ENCODE data around the gene ALDH1A3. TPM values are rescaled to one million over a fixed set of nuclear protein-coding genes. Genes with fewer than 3 reads are reported as not detected.
A peak's percentile ranks its signal among the peaks of the same experiment; 100 is the strongest.

ALDH1A3 gene
- total RNA-seq, 2 experiments from 2014 or later = not detected

DNA sequence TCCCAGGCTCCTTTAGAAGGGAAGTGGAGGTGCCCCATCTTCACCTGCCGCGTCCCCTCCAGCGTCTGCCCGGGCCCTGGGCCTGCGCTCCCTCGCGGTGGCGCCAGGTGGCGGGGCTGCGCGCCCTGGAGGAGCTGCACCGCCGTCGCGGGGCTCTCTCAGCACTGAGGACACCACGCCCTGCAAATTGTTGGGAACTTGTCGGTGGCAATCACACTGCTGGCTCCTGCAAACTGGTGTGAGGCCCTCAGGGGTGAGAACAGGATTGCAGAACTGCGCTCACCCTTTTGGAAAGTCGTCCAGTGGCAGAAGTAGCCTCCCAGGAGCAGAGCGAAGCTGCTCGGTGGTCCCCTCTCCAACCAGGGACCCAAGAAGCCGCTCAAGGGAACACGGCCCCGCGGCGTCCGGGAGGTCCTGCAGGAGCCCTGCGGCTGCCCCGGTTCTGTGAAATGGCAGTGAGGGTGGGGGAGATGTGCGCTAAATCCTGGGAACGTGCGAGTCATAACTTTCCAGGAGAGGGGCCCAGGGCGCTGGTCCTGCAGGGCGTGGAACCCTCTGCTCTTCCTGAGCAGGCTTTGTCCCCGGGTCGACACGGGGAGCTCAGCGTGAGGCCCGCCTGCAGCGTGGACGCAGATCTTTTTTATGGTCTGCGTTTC is 38.5 kb downstream of the ALDH1A3 start:
- intact Hi-C loops (cut with DNase I, micrococcal nuclease) = loop anchor here (1.0 to 2.0 kb wide), 2 partner anchors 88 to 91 kb away; no protein-coding TSS in a partner anchor
- H3K27ac ChIP-seq (ENCODE audit: low read depth in 1 of 2, low read length in 2 of 2) = no peak overlapping the region
- peaks cover 5% of the 10 kb centered on the region for H3K4me1 Mint-ChIP-seq (ENCODE audit: low read depth)
- no peaks in the 10 kb centered on the region for H3K9me3 Mint-ChIP-seq
- no peaks in the 10 kb centered on the region for H3K36me3 ChIP-seq (ENCODE audit: insufficient read depth, low read length)
- H3K4me3 Mint-ChIP-seq = peak overlapping the region; percentile 86
- CTCF ChIA-PET = interaction anchor here (0.9 to 3.5 kb wide), 2 partner anchors 89 to 340 kb away, joined by 3 to 20 read pairs; no protein-coding TSS in a partner anchor
- peak; percentile 17 to 75 (median 54) for DNase-seq
- no peaks in the 10 kb centered on the region for H3K36me3 Mint-ChIP-seq (ENCODE audit: low read depth)
- TF ChIP-seq, protein P1, sequence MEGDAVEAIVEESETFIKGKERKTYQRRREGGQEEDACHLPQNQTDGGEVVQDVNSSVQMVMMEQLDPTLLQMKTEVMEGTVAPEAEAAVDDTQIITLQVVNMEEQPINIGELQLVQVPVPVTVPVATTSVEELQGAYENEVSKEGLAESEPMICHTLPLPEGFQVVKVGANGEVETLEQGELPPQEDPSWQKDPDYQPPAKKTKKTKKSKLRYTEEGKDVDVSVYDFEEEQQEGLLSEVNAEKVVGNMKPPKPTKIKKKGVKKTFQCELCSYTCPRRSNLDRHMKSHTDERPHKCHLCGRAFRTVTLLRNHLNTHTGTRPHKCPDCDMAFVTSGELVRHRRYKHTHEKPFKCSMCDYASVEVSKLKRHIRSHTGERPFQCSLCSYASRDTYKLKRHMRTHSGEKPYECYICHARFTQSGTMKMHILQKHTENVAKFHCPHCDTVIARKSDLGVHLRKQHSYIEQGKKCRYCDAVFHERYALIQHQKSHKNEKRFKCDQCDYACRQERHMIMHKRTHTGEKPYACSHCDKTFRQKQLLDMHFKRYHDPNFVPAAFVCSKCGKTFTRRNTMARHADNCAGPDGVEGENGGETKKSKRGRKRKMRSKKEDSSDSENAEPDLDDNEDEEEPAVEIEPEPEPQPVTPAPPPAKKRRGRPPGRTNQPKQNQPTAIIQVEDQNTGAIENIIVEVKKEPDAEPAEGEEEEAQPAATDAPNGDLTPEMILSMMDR (IDR thresholded peaks at IDR 0.05) = peak; percentile 65
- H3K27me3 Mint-ChIP-seq = peaks cover 81% of the 10 kb centered on the region
- H3K27ac Mint-ChIP-seq = no peak overlapping the region
- H3K4me1 ChIP-seq (ENCODE audit: insufficient read depth, low read length) = peaks cover 18% of the 10 kb centered on the region
- peaks cover 37 to 48% of the 10 kb centered on the region in 2 experiments for H3K27me3 ChIP-seq (ENCODE audit: control insufficient read depth in 1 of 2, insufficient read depth in 2 of 2, low read length in 2 of 2)
- POLR2A ChIA-PET = interaction anchor here (0.9 to 1.6 kb wide), 2 partner anchors 89 to 90 kb away, joined by 3 to 6 read pairs; no protein-coding TSS in a partner anchor
- peaks cover 0 to 9% of the 10 kb centered on the region in 2 experiments for H3K9me3 ChIP-seq (ENCODE audit: control insufficient read depth in 1 of 2, insufficient read depth in 1 of 2, low read length in 2 of 2)
- peak; percentile 86 for ATAC-seq (ENCODE audit: poor library complexity)
- peak overlapping the region; percentile 53 for H3K4me3 ChIP-seq (ENCODE audit: low read length)

- POLR2A ChIA-PET = interaction anchor here (0.9 kb wide), 1 partner anchor 89 kb away, joined by 3 read pairs; no protein-coding TSS in a partner anchor
- Histone ChIP-seq H3K4me1 (ENCODE audit: insufficient read depth, low read length) (peaks cover 18% of the 10 kb centered on the region), H3K27ac (ENCODE audit: low read depth in 1 of 2, low read length in 2 of 2) (no peak within 1 kb of the TSS), H3K4me3 (ENCODE audit: low read length) (peak within 1 kb of the TSS; percentile 53), H3K27me3 (ENCODE audit: control insufficient read depth in 1 of 2, insufficient read depth in 2 of 2, low read length in 2 of 2) (peaks cover 39 to 48% of the 10 kb centered on the region in 2 experiments), H3K36me3 (ENCODE audit: insufficient read depth, low read length) (no peaks in the 10 kb centered on the region), H3K9me3 (ENCODE audit: control insufficient read depth in 1 of 2, insufficient read depth in 1 of 2, low read length in 2 of 2) (peaks cover 0 to 9% of the 10 kb centered on the region in 2 experiments)
- Mint-ChIP-seq H3K4me1 (ENCODE audit: low read depth) (peaks cover 5% of the 10 kb centered on the region), H3K9me3 (no peaks in the 10 kb centered on the region), H3K36me3 (ENCODE audit: low read depth) (no peaks in the 10 kb centered on the region), H3K27ac (no peak within 1 kb of the TSS), H3K4me3 (peak within 1 kb of the TSS; percentile 86), H3K27me3 (peaks cover 83% of the 10 kb centered on the region)
- CTCF ChIA-PET = interaction anchor here (0.9 to 3.5 kb wide), 2 partner anchors 89 to 339 kb away, joined by 3 to 20 read pairs; no protein-coding TSS in a partner anchor
- ATAC-seq (ENCODE audit: poor library complexity) (peak; percentile 14), DNase-seq (peak in 3 of 14 experiments; percentile 5 to 50 (median 43))
- TF ChIP-seq, protein P1 (IDR thresholded peaks at IDR 0.05) = no peak
- intact Hi-C loops (cut with DNase I, micrococcal nuclease) = loop anchor here (1.0 to 2.0 kb wide), 2 partner anchors 87 to 90 kb away; no protein-coding TSS in a partner anchor
Measured at GRCh38 chr15:100918690-100919480, 39.3 kb downstream of the ALDH1A3 start, which contains the start of gene LRRK1. TSS of gene LRRK1 (plus strand) at chr15:100919357. CDS start at chr15:100924633, 5,276 bp downstream.
